Measurements from ENCODE around the gene AMDHD2.
"Not testable (repeated sequence)": the region's sequence is repeated elsewhere in the genome, so short reads cannot be mapped to it uniquely, and the experiment has no call there.

AMDHD2 gene, protein sequence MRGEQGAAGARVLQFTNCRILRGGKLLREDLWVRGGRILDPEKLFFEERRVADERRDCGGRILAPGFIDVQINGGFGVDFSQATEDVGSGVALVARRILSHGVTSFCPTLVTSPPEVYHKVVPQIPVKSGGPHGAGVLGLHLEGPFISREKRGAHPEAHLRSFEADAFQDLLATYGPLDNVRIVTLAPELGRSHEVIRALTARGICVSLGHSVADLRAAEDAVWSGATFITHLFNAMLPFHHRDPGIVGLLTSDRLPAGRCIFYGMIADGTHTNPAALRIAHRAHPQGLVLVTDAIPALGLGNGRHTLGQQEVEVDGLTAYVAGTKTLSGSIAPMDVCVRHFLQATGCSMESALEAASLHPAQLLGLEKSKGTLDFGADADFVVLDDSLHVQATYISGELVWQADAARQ

DNA sequence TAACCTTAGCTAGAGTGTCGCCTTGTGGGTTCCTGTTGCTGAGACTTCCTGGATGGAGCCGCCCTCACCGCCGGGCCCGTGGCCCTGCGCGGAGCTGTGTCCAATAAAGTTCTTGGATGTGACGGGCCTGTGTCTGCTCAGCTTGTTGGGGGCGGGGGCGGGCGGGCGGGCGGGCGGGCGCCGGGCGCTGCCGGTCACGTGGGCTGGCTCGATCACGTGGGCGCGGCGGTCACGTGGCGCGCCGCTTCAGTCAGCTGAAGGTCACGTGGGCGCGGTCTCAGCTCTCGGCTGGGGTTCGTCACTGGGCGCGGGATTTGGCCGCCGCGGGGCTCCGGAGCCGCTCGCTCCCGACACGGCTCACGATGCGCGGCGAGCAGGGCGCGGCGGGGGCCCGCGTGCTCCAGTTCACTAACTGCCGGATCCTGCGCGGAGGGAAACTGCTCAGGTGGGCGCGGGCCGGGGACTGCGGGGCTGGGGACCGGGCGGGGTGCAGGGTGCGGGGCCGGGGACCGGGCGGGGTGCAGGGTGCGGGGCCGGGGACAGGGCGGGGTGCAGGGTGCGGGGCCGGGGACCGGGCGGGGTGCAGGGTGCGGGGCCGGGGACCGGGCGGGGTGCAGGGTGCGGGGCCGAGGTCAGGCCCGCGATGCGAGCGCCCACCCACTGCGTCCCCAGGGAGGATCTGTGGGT is at the start of gene AMDHD2:
Gene AMDHD2, plus strand, starts transcription at position 275 of the 687 bp plus-strand sequence. Its CDS starts 88 bp downstream, at position 363.
- no peak for DNase-seq

DNA sequence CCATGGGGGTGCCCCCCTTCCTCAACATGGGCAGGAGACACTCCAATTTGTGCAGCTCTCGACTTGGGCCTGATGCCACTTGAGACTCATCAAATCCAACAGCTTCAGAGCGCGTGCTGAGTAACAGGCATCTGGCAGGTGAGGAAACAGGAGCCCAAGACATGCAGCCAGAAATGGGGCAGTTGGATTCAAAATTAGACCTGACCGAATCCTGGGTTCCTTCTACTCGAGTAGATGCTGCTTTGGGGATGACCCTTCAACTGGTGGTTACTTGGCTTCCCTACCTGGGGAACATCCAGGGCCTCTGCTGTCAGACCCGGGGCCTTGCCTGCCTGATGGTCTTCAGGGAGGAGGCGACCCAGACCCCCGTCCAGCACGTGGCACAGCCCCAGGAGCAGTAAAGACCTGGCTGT is 49.6 kb upstream of the AMDHD2 start:
- DNase-seq: no peak

DNA sequence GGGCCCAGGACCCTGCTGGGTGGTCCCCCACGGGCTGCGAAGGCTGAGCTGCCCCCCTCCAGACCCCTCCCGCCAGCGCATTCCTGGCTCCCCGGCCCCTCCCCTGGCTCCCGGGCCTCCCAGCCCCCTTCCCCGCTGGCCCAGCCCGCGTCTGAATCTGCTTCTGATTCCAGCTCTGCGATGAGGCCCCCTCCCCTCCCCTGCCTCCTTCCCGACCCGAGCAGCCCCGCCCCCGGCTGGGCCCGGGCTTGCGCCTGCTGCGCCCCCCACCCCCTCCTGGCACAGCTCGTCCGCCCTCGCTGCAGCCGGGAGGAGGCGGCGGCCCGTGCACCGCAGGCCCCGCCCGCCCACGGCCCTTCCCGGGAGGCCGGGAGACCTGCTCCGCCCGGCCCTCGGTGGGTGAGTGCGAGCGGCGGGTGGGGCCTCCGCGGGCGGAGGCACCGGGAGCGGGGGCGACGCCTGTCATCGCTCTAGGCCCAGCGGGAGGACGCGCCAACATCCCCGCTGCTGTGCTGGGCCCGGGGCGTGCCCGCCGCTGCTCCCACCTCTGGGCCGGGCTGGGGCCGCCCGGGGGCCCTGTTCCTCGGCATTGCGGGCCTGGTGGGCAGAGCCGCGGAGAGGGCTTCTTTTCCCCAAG is 49.0 kb upstream of the AMDHD2 start, which contains the start of gene NTN3:
Gene NTN3, plus strand, starts transcription at position 282 of the 637 bp plus-strand sequence. CDS start 405 bp downstream, outside the sequence.
- no peak for DNase-seq

DNA sequence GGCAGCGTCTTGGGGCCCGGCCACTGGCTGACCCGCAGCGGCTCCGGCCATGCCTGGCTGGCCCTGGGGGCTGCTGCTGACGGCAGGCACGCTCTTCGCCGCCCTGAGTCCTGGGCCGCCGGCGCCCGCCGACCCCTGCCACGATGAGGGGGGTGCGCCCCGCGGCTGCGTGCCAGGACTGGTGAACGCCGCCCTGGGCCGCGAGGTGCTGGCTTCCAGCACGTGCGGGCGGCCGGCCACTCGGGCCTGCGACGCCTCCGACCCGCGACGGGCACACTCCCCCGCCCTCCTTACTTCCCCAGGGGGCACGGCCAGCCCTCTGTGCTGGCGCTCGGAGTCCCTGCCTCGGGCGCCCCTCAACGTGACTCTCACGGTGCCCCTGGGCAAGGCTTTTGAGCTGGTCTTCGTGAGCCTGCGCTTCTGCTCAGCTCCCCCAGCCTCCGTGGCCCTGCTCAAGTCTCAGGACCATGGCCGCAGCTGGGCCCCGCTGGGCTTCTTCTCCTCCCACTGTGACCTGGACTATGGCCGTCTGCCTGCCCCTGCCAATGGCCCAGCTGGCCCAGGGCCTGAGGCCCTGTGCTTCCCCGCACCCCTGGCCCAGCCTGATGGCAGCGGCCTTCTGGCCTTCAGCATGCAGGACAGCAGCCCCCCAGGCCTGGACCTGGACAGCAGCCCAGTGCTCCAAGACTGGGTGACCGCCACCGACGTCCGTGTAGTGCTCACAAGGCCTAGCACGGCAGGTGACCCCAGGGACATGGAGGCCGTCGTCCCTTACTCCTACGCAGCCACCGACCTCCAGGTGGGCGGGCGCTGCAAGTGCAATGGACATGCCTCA is 48.3 kb upstream of the AMDHD2 start:
- DNase-seq: no peak

DNA sequence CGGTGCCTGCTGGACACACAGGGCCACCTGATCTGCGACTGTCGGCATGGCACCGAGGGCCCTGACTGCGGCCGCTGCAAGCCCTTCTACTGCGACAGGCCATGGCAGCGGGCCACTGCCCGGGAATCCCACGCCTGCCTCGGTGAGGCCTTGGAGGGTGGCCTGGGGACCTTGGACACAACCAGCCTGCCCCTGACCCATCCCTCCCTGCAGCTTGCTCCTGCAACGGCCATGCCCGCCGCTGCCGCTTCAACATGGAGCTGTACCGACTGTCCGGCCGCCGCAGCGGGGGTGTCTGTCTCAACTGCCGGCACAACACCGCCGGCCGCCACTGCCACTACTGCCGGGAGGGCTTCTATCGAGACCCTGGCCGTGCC is 47.7 kb upstream of the AMDHD2 start:
- DNase-seq: no peak

DNA sequence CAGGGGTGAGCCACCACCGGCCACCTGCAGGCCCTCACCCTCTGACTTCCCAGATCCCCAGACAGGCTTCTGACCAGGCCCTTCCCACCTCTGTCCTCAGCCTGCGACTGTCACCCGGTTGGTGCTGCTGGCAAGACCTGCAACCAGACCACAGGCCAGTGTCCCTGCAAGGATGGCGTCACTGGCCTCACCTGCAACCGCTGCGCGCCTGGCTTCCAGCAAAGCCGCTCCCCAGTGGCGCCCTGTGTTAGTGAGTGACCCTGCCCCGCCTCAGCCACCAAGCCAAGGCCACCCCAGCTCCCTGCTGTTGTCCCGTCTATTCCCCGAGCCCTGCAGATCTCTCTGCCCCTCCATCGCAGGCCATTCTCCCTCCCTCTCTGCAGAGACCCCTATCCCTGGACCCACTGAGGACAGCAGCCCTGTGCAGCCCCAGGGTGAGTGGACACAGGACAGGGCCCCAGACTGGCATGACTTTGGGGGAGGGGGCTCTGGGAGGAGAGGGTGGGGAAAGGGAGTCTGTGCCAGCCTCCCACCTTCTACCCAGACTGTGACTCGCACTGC is 47.2 kb upstream of the AMDHD2 start:
- no peak for DNase-seq

DNA sequence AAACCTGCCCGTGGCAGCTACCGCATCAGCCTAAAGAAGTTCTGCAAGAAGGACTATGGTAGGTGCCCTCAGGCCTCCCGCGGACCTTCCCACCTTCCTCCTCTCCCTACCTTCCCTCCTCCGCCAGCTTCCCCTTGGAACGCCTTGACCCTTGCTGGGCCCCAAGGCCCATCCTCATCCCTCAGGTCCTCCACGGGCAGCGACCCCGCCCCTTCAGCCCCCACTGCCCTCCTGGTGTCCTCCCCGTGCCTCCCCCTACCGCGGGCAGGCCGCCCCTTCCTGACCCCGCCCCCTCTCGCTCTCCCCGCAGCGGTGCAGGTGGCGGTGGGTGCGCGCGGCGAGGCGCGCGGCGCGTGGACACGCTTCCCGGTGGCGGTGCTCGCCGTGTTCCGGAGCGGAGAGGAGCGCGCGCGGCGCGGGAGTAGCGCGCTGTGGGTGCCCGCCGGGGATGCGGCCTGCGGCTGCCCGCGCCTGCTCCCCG is 46.7 kb upstream of the AMDHD2 start:
- no peak for DNase-seq

DNA sequence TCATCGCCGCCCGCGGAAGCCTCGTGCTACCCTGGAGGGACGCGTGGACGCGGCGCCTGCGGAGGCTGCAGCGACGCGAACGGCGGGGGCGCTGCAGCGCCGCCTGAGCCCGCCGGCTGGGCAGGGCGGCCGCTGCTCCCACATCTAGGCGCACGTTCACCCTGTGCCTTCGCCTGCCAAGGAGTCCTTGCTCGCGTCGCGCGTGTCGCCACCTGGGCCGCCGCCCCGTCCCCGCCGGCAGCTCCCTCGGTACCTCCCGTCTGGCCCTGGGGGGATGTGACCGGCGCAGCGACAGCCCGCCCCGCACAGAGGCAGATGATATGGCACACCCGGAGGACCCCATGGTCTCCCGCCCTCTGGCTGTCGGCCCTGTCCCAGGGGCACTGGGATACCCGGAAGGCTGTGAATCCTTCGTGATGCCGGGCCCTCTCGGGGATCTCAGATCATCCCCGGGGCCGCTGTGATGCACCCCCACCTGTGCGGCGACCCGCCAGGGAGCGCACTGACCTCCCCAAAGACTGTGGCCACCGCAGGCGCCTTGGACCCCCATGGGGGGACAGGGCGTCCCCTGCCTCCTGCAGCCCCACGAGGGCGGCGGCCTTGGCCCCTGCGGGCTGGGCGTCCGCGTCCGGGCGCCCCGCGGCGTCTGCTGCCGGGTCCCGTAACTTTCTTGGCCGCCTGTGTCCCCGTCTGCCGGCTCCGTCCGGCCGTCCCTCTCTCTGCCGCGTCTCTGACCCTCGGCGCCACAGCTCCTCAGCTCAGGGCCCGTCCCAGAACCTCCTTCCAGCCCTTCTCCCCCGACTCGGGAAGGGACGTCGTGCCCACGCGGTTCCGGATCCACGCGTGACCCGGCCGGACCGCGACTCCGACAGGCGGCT is 45.9 kb upstream of the AMDHD2 start:
- no peak for DNase-seq

DNA sequence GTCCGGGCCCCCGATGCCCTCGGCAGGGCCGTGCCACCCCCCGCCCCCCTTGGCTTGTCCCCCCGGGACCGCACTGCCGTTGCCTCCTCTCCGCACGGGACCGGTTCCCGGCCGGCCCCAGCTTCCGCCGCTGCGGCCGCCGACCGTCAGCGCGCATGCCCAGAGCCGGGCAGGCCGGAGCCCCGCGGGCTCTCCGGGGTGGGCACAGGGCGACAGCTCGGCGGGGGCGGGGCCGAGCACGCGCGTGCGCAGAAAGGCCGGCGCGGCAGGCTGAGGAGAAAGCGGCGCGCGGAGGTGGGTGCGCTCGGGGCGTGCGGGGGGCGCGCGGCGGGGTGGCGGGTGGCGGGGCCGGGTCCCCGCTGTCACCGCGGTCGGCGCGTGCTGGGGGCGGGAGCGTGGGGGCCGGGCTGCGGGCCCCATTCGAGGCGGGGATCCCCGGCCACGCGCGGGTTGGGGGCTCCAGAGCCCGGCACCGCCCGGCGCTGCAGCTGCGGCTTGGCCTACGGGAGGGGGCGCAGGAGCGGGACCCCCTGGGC is 45.2 kb upstream of the AMDHD2 start, which contains the start of gene TBC1D24:
Gene TBC1D24, plus strand, starts transcription at position 251 of the 536 bp plus-strand sequence. CDS start 21,022 bp downstream, outside the sequence.
- DNase-seq: no peak

DNA sequence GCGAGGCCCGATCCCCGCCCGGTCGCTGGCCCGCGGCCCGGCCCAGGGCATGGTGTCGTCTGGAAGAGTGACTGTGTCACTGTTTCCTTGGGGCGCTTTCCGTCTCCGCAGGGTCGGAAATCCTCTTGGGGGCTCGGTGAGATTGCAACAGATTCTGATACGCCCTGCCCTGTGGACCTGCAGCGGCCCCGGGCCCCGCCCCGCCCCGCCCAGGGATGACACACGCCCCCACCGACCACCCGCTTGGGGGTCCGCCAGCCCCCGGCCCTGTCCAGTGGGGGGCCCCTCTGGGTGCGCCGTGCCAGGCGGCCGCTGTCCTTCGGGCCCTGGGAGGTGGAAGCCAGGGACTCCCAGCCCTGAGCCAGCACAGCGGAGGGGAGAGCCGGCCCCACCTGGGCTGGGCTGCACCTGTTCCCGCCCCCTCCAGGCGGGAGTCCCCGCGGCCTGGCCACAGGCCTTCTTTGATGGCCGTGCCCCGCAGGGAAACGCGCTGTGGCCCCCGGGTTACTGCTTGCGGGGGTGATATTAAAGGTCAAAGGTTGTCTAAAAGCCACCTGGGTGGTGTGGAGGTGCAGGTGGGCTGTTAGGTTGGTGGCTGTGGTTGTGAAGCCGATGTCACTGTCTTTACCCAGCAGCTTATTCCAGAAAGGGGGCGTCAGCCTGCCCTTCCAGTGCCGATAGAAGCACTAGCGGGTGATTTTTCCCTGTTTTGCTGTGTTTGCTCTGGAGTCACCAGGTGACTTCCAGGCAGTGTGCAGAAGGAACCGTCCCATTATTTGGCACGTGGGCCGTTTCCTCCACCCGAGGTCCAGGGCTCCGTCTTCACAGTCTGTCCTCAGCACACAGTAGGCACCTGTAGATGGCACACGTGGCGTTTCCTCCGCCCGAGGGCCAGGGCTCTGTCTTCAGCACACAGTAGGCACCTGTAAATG is 44.5 kb upstream of the AMDHD2 start:
- no peak for DNase-seq

DNA sequence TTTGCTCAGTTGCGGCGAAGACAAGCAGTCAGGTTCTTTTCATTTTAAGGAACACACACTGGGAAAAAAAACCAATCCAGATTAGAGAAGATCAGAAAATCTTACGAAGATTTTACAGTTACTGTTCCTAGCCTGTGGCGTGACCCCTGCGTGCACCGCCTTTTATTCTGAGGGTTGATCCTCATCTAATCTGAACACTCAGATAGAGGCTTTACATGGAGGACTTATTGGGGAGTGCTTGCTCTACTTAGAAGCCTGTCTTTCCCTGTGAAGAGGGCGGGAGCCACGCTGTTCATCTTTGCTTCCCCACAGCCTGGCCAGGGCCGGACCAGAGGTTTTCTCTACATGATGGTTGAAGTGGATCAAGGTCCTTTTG is 43.8 kb upstream of the AMDHD2 start:
- no peak for DNase-seq

DNA sequence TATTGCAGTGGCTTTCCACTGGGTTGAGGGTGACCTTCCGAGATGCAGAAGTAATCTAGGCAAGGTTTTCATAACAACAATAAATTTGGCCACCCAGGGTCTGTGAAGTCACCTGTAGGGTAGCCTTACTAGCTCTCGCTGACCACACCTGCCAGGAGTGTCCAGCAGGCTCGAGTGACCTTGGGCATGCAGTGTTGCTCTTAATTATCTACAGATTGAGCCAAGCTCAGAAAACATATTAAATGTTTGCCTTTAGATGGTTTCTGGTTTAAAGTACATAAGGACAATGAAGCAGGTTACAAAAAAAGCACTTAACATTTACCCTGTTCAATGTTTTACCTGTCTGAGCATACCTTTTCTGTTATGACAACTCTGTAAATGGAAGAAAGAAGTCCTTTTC is 43.4 kb upstream of the AMDHD2 start:
- no peak for DNase-seq

DNA sequence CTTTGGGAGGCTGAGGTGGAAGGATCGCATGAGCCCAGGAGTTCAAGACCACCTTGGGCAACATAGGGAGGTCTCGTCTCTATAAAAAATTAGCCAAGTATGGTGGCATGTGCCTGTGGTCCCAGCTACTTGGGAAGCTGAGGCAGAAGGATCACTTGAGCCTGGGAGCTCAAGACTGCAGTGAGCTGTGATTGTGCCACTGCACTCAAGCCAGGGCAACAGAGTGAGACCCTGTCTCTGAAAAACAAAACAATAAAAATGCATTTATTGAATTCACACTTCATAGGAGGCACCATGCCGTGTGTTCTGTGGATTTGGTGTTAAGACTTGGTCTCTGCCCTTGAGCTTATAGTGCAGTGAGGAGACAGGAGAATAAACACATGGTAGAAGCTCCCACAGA is 42.8 kb upstream of the AMDHD2 start:
- no peak for DNase-seq

DNA sequence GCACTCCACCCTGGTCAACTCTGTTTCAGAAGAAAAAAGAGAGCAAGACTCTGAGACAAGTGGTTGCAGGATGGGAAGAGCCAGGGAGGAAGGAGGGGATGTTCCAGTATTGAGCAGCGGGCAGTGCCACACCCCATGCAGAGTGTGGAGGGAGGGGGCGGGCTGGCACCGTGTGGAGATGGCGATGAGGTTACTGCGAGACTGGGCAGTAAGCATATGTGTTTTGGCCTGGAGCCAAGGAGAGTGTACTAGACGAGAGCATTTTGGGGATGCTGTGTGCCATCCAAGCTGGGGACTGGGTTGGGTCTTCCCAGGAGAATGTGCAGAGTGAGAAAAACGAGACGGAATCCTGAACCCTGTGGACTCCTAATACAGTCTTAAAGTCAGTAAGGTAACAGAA is 41.9 kb upstream of the AMDHD2 start:
- DNase-seq: no peak

DNA sequence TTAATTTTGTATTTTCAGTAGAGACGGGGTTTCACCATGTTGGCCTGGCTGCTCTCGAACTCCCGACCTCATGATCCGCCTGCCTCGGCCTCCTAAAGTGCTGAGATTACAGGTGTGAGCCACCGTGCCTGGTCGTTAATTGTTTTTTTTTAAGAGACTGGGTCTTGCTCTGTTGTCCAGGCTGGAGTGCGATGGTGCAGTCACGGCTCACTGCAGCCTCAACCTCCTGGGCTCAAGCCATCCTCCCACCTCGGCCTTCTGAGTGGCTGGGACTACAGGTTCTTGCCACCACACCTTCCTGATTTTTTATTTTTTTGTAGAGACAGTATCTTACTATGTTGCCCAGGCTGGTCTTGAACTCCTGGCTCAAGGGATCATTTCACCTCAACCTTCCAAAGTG is 40.2 kb upstream of the AMDHD2 start:
- not testable (repeated sequence) for DNase-seq

DNA sequence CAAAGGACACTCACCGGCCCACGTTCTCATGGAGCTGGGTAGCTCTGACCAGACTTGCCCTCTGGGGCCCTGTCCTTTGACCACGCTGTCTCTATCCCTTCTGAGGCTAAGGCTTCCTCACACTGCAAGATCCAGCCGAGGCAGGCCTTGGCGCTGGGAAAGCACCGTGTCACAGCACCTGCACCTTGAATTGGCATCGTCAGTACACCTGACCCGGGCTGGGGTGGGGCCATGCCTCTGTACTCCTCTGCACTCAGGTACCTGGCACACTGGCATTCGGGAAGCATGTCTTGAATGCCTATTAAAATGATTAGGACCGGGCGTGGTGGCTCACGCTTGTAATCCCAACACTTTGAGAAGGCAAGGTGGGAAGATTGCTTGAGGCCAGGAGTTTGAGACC is 39.2 kb upstream of the AMDHD2 start:
- DNase-seq: no peak

DNA sequence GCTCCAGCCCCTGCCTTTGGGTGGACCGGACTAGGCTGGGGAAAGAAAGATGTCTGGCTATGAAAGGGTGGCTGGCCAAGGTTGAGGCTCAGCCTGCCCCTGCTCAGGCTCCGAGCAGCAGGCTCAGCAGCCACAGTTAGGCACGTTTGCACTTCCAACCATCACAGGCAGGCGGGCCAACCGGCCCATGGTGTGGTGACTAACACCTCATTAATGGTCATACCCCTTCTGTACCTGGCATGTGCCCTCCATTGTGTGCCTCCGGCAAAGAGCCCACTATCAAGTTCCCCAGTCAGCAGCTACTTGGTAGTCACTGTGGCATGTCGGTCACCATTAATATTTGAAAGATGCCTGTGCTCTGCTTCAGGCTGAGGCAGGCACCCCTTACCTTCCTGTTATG is 38.5 kb upstream of the AMDHD2 start:
- no peak for DNase-seq

DNA sequence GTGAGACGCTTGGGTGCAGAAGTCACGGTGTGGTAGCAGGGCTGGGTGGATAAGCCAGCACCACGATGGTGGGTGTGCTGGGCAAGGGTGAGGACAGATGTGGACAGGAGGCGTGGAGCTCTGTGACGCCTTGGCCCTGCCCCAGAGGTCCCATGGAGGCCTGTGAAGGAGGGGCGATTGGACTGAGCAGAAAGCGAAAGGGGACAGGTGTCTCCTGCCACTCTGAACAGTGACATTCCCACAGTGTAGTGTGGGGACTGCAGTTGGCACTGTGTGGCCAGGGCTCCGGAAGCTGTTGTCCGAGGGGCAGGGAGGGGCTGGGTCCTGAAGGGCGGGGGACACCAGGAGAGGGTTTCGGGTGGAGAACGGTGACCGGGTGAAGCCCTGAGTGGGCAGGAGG is 37.9 kb upstream of the AMDHD2 start:
- no peak for DNase-seq

DNA sequence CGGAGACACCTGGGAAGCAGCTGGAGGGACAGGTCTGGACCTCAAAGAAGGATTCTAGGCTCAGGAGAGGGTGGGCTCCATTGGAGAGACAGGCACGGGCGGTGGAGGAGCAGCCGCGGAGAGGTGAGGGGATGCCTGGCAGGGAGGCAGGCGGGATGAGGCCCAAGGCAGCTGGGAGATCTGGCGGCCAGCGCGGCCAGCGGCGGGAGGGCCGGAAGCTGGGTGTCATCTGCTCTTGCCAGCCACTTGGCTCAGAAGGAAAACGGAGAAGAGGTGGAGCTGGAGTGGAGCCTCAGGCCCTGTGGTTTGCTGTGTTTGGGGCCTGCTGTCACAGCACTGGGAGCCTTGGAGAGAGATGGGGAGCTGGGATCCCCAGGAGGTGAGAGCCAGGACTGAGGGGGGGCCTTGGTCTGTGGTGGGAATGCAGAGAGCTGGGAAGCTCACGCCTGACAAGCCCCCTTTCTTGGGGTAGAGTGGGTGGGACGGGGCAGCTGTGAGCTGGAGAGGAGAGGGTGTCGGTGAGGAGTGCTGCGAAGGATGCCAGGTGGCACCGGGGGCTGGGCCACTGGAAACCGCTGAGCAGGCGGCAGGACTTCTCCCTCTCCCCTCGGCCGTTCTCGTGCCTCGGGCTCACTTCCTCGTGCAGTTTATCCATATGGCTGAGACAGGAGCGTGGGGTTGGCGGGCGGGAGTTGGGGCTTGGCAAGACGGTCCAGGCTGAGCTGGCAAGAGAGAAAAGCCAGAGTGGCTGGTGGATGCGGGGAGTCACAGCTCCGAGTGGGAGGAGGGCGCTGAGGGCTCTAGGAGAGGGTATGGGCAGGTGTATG is 37.2 kb upstream of the AMDHD2 start:
- peak; percentile 58 for DNase-seq
